RPMI7951 (cell line): ENCODE results near the gene TOM1L2. TPM values are rescaled to one million over a fixed set of nuclear protein-coding genes. Genes with fewer than 3 reads are reported as not detected.

ENCODE experiments used
- DNase-seq: peaks from one replicate; pipeline ENCODE4 v3.0.0-alpha.2; 2012; ENCODE audit warnings: low read depth
- total RNA-seq: library from RNA; depleted of rRNA; stranded (reverse); fragments of >200 nt; shearing (Covaris generic); gene quantifications from 2 replicates; pipeline ENCODE4 v1.2.3, GENCODE V29; 2014

TOM1L2 gene
- total RNA-seq, 1 experiment from 2014 or later, result 18.5 TPM

DNA sequence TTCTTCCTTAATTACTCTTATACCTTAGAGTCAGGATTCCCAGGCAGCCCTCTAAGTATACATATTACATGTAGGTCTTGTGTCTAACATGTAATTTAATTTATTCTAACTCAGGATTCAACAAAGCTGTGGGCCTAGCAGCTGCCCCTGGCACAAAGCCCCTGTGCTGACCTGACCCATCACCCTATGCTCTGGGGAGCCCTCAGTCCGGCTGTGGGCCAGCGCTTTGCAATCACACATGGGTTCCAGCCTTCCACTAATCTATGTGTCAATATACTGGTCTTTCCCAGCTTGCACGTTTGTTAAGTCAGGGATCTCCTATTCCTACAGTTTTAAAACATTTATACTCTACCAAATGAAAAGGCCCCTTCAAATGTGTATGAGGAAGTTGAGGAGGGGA is 72.7 kb downstream of the TOM1L2 start:
- DNase-seq, result no peak

DNA sequence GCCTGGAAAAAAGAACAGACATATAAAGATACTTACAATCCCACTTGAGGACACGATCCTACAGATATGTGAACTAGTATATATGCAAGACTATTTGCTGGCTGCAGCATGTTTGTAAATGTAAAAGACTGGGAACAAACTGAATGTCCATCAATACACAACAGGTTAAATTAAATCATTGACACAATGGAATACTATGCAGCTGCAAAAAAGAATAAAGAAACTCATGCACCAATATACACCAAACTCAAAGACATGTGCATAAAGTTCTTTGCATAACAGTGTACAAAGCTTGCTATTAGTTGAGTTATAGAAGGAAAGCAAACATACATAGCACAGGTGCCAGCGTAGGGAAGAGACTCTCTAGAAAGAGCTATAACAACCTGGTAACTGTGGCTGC is 73.5 kb downstream of the TOM1L2 start:
- no peak for DNase-seq

DNA sequence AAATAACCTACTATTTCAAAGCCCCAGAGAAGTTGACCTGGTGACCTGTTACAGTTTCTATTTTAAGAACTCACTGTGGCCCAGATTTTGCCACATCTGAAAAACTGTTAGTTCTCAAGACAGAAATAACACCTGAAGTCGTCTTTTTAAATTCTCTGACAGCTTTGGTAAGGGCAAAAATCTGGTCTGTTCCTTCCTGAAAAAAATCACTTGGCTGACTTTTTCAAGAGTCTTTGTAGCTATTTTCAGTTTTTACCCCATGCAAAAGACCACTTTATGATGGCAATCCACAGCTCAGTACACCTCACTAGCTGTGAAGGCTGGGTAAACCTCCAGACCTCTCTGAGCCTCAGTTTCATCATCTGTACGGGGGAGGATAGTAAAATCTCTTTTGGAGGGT is 74.8 kb downstream of the TOM1L2 start:
- DNase-seq, result no peak

- no peak for DNase-seq
Measured at GRCh38 chr17:17896746-17897145, 75.5 kb downstream of the TOM1L2 start.

DNA sequence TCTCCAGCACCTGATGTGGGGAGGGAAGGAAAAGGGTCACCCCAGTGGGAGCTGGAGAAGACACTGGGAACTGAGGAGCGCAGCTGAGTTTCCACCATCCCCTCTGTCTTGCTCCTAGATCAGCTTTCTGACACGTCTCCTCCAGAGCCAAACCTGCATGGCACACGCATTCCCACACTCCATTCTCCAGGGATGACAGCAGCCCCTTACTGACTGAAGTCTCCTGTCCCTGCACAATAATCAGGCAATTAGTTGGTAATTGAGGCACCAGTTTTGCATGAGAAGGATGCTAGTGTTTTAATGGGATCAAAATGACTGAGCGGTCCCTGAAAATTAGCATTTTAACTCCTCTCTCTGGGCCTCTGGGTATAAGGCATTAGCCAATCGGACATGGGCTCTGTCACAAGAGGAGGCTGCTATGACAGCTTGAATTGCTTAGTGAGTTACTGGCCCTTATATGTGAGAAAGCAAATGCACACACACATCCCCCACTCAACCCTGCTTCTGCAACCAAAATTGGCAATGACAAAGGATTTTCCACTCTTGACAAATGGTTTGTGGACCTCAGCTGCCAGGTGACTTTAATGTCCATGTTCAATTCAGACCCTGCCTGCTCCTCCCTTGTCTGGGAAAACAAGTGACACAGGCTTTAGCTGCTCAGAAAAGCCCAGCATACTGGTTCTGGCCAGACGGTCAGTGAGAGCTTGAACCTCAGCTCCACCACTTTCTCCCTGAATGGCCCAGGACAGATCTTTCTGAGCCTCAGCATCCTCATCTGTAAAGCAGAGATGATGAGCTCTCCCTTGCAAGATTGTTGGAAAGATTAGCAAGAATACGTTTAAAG is 78.2 kb downstream of the TOM1L2 start:
- no peak for DNase-seq

- peak; percentile 69 for DNase-seq
Measured at GRCh38 chr17:17892731-17893130, 79.5 kb downstream of the TOM1L2 start.

DNA sequence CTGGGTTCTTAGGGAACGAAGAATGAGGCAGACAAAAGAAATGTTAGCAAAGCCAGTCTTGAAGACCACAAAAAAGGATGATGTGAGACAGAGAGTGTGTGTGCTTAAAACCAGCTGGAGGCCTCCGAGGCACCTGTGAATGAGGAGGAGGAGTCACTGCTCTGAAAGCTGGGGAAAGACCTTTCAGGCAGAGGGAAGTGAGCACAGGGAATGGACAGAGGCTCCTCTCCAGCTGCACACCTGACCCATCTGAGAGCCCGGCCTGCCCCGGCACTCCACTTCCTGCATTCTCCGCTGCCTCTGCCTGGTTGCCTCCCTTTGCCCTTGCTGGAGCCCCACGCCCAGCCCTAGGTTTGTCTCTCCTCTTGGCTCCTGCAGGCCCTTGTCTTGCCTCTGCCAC is 80.2 kb downstream of the TOM1L2 start:
- DNase-seq, result no peak

GRCh38 chr17:17890773-17891759 is 81.1 kb downstream of the TOM1L2 start:
- DNase-seq, result peak; percentile 63

DNA sequence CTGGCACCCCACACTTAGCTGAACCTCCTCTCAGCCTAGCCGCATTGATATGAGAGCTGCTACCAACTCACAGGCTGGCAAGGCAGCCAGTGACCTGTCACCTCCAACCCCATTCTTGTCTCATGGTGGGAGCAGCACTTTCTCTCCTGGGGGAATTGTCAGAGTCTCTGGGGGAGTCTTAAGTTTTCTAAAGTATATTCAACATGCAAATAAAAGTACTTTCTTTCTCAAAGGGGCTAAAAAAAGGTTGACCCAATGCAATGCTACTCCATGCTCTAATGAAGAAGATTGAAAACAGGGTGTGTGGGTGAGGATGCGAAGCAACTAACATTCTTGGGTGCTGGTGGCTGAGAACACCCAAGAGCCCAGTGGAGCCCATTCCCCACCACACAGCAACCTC is 82.3 kb downstream of the TOM1L2 start:
- no peak for DNase-seq

DNA sequence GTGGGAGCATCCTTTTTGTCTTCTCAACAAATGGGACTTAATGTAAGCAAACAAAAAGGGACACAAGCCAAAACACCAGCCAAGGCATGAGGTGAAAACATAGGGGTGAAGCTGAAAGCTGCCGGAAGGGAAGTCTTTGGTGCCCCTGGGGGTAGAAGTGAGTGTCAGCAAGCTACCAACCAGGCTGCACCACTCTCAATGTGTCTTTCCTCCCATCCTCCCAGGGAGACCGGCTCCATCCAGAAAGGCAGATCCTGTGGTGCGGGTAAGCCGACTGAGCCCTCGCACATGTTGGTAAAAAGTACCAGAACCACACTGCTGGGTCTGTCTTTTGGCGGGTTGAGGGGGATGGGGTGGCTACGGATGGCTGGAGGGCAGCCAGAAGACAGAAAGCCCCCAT is 83.4 kb downstream of the TOM1L2 start:
- no peak for DNase-seq

- DNase-seq, result no peak
Measured at GRCh38 chr17:17888371-17888770, 83.8 kb downstream of the TOM1L2 start.

- DNase-seq, result no peak
Measured at GRCh38 chr17:17887752-17888304, 84.4 kb downstream of the TOM1L2 start.

GRCh38 chr17:17886726-17887125 is 85.5 kb downstream of the TOM1L2 start:
- no peak for DNase-seq

- DNase-seq, result no peak
Measured at GRCh38 chr17:17886226-17886625, 86.0 kb downstream of the TOM1L2 start.

DNA sequence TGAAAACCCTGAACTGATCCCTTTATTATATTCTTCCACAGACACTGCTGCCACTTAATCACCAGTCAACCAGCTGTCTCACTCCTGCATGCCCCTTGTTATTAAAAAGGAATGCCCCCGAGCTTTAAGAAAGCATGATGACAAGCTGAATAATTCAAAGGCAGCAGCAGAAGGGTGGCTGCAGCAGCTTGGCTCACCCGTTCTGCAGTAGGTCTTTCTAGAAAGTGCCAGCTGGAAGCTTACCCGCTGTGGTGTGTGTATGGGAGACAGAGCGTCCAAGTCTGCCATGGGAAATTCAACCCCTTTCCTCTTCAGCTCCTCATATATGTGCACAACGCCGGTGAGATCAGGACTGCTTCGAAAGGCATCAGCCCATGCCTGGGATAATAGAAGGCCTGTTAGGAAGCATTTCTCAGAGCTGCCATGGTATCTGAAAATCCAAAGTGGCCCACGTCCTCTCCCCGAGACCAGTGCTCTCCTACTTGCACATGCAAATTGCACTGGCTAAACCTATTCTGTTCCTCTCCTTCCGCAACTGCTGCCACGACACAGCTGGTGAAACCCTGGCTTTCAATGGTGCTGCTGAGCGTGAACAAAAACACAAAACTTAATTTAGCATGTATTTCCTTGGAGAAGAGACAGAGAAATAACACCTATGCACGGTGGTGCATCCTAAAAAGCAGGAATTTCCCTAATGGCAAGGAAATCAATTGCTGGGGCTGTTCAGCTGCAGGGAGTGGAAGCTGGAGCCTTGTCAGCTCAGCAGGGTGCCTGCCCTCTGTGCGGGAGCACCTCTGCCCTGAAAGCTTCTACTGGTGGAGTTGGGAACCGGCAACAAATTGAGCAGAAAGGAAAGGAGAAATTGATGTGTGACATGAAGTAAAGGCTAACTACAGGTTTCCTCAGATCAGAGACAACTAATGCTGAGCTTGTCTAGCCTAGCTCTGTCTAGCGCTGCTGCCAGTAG is 87.5 kb downstream of the TOM1L2 start:
- no peak for DNase-seq

DNA sequence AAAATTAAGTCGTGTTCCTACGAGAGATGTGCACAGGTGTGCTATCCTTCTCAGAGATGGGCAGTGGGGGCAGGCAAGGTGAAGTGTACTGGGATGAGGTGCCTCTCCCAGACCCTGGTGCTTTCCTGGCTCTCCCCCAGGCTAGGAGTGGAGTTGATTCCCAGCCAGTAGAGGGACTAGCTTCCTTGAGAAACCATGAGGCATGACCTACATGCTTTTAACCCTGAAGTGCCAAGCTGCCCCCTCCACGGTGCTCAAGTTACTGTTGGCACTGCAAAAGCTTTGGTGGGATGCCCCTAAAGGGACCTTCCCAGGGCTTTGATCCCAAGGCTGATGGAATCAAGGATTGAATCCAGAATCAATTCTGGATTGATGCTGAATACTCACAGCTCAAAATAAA is 88.4 kb downstream of the TOM1L2 start:
- no peak for DNase-seq

- no peak for DNase-seq
Measured at GRCh38 chr17:17882082-17882581, 90.1 kb downstream of the TOM1L2 start.

GRCh38 chr17:17880577-17881196 is 91.5 kb downstream of the TOM1L2 start:
- DNase-seq, result no peak

DNA sequence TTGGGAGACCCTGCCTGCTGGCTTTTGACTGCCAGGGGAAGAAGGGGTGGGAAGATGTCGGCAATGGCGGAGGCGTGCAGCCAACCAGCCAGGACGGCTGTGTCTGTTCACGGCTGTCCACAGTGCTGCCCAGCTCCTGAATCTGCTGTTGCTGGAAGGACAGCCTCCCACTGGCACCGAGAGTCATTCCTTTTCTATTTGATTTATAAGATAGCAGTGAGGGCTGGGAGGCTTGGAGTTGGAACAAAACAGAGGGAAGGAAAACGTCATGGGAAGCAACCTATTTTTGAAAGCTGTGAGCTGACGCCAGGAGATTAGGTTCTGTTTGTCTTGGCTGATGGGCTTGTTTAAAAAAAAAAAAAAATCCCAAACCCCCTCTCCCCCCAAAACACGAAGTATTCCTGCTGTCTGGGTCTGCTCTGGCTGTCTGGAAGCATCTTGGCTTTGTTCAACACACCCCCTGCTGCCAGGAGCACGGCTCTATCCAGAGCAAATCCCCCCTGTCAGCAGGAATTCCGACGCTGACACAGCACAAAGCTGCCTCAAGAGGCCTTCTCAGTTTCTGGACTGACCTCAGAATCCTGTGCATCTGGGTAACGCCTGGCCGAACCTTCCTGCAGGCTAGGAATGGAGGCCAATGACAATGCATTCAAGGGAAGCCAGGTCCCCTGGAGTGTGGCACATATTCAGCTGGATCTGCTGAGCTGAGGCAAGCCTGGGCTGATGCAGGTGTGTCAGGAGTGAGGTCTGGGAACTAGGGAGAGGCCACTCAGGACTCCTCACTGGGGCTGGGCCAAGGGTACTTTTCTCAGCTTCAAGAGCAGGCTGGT is 94.5 kb downstream of the TOM1L2 start:
- DNase-seq, result no peak
